Mucosa of descending colon (tissue), 3 donors: Measurements from ENCODE around the gene IL12B. TPM values are rescaled to one million over a fixed set of nuclear protein-coding genes. Genes with fewer than 3 reads are reported as not detected.

Experiments
- total RNA-seq, 3 donors: library from RNA; stranded (reverse); fragmentation: NEBNext Ultra II Directional in 2 of 3; extraction: Animal tissue kit (Norgen Biotek cat#: 25700) in 2 of 3; gene quantifications; one replicate each; pipeline versions ENCODE4 v1.2.1 to v1.2.4, GENCODE V29; 2021 to 2023
- donor health status: DM: no; HTN: no; CAD: no; lungs with moderate emphysema.
- donor health status: DM: no; HTN: no; CAD: no.
- donor health status: DM: no; HTN: yes; CAD: no.

The IL12B gene
- total RNA-seq, 3 donors from 2014 or later, result not detected

Other genes starting within 250 kb of the IL12B start
- 10 to 100 TPM in 1 of 3 donors, 1 to 10 TPM in 2; 3.8 to 16.6 (median 7.5) TPM for gene EBF1, start 230.6 kb downstream of the IL12B start, total RNA-seq
- gene RNF145, start 120.9 kb downstream of the IL12B start, total RNA-seq, result 10 to 100 TPM; 50.0 to 72.6 (median 57.2) TPM
- gene UBLCP1, start 67.2 kb downstream of the IL12B start, total RNA-seq, result 10 to 100 TPM; 12.1 to 18.3 (median 17.7) TPM